ENCODE data around the gene TBC1D19.

The TBC1D19 gene

GRCh38 chr4:26566133-26566532, 17.8 kb upstream of the TBC1D19 start:
- no peak overlapping the region for H3K4me3 ChIP-seq (ENCODE audit: low read depth, low read length)
- TF ChIP-seq CTCF (IDR thresholded peaks at IDR 0.05; ENCODE audit: low read depth, low read length) = no peak
- no peak for TF ChIP-seq POLR2A (IDR thresholded peaks at IDR 0.05; ENCODE audit: extremely low read depth, insufficient read length)
- no peak for TF ChIP-seq MYC (IDR thresholded peaks at IDR 0.05; ENCODE audit: low read depth, low read length)
- no peak for TF ChIP-seq MAX (IDR thresholded peaks at IDR 0.05; ENCODE audit: low read depth, low read length)
- DNase-seq (ENCODE audit: low read depth) = no peak

- no peak for TF ChIP-seq MAX (IDR thresholded peaks at IDR 0.05; ENCODE audit: low read depth, low read length)
- no peak for TF ChIP-seq POLR2A (IDR thresholded peaks at IDR 0.05; ENCODE audit: extremely low read depth, insufficient read length)
- no peak for TF ChIP-seq MYC (IDR thresholded peaks at IDR 0.05; ENCODE audit: low read depth, low read length)
- no peak for TF ChIP-seq CTCF (IDR thresholded peaks at IDR 0.05; ENCODE audit: low read depth, low read length)
- DNase-seq (ENCODE audit: low read depth) = no peak
- H3K4me3 ChIP-seq (ENCODE audit: low read depth, low read length) = no peak overlapping the region
These were observed 15.4 kb upstream of the TBC1D19 start for GRCh38 chr4:26568446-26568994.

GRCh38 chr4:26570596-26570995, 13.3 kb upstream of the TBC1D19 start:
- no peak overlapping the region for H3K4me3 ChIP-seq (ENCODE audit: low read depth, low read length)
- no peak for TF ChIP-seq MAX (IDR thresholded peaks at IDR 0.05; ENCODE audit: low read depth, low read length)
- no peak for TF ChIP-seq POLR2A (IDR thresholded peaks at IDR 0.05; ENCODE audit: extremely low read depth, insufficient read length)
- TF ChIP-seq CTCF (IDR thresholded peaks at IDR 0.05; ENCODE audit: low read depth, low read length) = no peak
- no peak for TF ChIP-seq MYC (IDR thresholded peaks at IDR 0.05; ENCODE audit: low read depth, low read length)
- no peak for DNase-seq (ENCODE audit: low read depth)

- DNase-seq (ENCODE audit: low read depth) = peak; percentile 12
- no peak overlapping the region for H3K4me3 ChIP-seq (ENCODE audit: low read depth, low read length)
- no peak for TF ChIP-seq POLR2A (IDR thresholded peaks at IDR 0.05; ENCODE audit: extremely low read depth, insufficient read length)
- no peak for TF ChIP-seq MYC (IDR thresholded peaks at IDR 0.05; ENCODE audit: low read depth, low read length)
- no peak for TF ChIP-seq CTCF (IDR thresholded peaks at IDR 0.05; ENCODE audit: low read depth, low read length)
- TF ChIP-seq MAX (IDR thresholded peaks at IDR 0.05; ENCODE audit: low read depth, low read length) = no peak
These were observed 10.5 kb upstream of the TBC1D19 start for GRCh38 chr4:26573389-26573794.

GRCh38 chr4:26574563-26574962, 9.3 kb upstream of the TBC1D19 start:
- H3K4me3 ChIP-seq (ENCODE audit: low read depth, low read length) = no peak overlapping the region
- TF ChIP-seq POLR2A (IDR thresholded peaks at IDR 0.05; ENCODE audit: extremely low read depth, insufficient read length) (no peak), MAX (IDR thresholded peaks at IDR 0.05; ENCODE audit: low read depth, low read length) (no peak), MYC (IDR thresholded peaks at IDR 0.05; ENCODE audit: low read depth, low read length) (no peak), CTCF (IDR thresholded peaks at IDR 0.05; ENCODE audit: low read depth, low read length) (no peak)
- no peak for DNase-seq (ENCODE audit: low read depth)
